ENCODE measurements around the gene DNMT1.

Gene DNMT1

DNA sequence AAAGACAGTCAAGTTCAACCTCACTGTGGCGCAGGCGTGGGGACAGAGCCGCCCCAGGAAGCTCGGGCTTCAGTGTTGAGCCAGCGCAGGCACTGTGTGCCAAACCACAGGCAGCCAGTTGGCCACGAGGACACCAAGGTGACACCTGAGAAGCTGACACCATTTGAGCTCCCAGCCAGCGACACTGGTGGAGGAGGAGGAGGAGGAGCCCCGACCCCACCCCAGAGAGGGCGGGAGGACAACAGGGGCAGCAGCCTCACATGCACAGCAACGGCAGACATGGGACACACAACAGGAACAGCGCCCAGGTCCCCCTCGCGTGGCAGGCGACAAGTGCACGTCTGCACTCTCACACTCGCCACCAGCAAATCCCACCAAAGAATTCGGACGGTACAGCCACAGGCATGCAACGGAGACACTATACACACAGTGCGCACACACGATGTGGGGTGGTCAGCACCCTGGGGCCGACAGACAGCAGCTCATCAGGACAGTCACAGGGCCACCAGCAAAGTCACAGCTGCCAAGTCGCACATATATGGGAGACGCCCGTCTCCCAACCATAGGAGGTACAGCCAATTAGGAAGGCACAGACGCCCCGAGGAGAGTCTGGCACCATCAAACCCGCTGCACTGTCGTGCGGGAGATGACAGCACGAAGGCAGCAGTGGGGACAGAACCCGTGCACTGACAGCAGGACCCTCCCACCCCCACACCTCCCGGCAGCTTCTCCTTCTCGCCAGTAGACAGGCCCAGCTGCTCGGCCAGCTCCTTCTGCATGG, 78.5 kb downstream of the DNMT1 start:
- Histone ChIP-seq H3K4me3 (ENCODE audit: low read depth, low read length) (no peak overlapping the region), H3K9ac (ENCODE audit: low read depth, low read length) (no peak overlapping the region), H3K36me3 (ENCODE audit: control insufficient read depth, insufficient read depth, low read length) (peaks cover 41% of the 10 kb centered on the region), H3K9me3 (ENCODE audit: control insufficient read depth, insufficient read depth, low read length) (no peaks in the 10 kb centered on the region), H3K27me3 (ENCODE audit: control insufficient read depth, insufficient read depth, low read length) (no peaks in the 10 kb centered on the region), H3K4me1 (ENCODE audit: control insufficient read depth, insufficient read depth, low read length) (no peaks in the 10 kb centered on the region)

DNA sequence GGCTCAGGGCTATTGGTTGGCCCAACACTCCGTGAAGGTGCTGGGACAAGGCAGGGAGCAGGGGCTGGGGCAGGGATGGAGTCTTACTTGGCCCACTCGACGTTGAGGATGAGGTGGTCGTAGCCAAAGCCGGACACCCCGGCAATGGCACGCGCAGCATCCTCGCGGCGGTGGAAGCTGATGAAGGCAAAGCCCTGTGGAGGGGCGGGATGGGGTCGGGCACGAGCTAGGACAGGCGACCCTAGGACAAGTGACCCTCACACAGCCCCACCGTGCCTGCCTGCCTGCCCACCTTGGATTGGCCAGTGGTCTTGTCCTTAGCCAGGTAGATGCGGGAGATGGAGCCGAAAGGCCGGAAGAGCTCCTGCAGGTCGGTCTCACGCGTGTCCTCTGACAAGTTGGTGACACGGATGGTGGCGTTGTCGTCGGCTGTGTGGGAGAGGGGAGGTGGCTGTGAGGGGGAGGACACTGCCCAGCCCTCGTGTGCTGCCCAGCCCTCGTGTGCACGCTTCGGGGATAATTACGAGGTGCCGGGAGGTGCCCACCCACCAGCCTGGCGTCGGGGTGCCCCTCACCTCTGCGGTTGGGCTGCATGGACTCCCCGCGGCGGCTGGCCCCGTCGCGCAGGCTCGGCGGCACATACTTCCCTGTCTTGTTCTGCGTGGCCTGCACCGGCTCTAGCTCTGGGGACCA, 79.2 kb downstream of the DNMT1 start:
- no peaks in the 10 kb centered on the region for H3K4me1 ChIP-seq (ENCODE audit: control insufficient read depth, insufficient read depth, low read length)
- H3K27me3 ChIP-seq (ENCODE audit: control insufficient read depth, insufficient read depth, low read length), result no peaks in the 10 kb centered on the region
- H3K9ac ChIP-seq (ENCODE audit: low read depth, low read length), result no peak overlapping the region
- peaks cover 48% of the 10 kb centered on the region for H3K36me3 ChIP-seq (ENCODE audit: control insufficient read depth, insufficient read depth, low read length)
- no peak overlapping the region for H3K4me3 ChIP-seq (ENCODE audit: low read depth, low read length)
- H3K9me3 ChIP-seq (ENCODE audit: control insufficient read depth, insufficient read depth, low read length), result no peaks in the 10 kb centered on the region

DNA sequence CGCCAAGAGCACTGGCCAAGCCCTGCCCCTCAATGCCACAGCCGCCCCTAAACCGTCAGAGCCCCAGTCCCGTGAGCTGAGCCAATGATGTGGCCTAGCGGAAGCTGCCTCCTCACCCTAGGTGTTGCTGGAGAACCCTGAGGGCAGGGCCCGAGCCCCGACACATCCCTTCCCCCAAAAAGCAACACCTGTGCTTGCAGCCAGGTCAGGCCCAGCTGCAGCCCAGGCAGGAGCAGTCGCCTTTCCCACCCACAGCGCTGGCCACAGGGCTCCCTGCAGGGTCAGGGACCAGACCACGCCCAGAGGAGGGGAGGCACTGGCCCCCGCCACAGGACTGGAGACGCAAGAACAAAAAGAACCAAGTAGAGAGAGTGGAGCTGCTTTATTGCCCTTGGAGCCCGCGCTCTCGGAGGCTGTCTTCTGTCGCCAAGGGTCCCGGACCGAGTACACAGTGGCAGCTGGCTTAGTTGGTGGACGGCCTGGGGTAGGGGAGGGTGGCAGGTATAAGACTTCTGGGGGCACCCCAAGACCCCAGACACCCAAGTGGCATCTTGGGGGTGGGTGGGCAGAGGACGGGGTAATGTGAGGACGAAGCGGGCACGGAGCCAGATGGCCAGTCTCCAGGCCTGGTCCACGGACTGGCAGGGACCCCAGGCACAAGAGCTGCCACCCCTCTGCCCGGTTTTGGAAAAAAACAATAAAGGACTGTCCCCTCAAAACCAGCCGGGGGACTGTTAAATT, 79.9 kb downstream of the DNMT1 start:
- Histone ChIP-seq H3K27me3 (ENCODE audit: control insufficient read depth, insufficient read depth, low read length) (no peaks in the 10 kb centered on the region), H3K4me1 (ENCODE audit: control insufficient read depth, insufficient read depth, low read length) (no peaks in the 10 kb centered on the region), H3K9me3 (ENCODE audit: control insufficient read depth, insufficient read depth, low read length) (no peaks in the 10 kb centered on the region), H3K9ac (ENCODE audit: low read depth, low read length) (no peak overlapping the region), H3K36me3 (ENCODE audit: control insufficient read depth, insufficient read depth, low read length) (peaks cover 55% of the 10 kb centered on the region), H3K4me3 (ENCODE audit: low read depth, low read length) (no peak overlapping the region)

DNA sequence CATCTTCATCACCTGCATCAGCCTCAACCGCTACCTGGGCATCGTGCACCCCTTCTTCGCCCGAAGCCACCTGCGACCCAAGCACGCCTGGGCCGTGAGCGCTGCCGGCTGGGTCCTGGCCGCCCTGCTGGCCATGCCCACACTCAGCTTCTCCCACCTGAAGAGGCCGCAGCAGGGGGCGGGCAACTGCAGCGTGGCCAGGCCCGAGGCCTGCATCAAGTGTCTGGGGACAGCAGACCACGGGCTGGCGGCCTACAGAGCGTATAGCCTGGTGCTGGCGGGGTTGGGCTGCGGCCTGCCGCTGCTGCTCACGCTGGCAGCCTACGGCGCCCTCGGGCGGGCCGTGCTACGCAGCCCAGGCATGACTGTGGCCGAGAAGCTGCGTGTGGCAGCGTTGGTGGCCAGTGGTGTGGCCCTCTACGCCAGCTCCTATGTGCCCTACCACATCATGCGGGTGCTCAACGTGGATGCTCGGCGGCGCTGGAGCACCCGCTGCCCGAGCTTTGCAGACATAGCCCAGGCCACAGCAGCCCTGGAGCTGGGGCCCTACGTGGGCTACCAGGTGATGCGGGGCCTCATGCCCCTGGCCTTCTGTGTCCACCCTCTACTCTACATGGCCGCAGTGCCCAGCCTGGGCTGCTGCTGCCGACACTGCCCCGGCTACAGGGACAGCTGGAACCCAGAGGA, 80.6 kb downstream of the DNMT1 start:
- no peaks in the 10 kb centered on the region for H3K27me3 ChIP-seq (ENCODE audit: control insufficient read depth, insufficient read depth, low read length)
- H3K4me1 ChIP-seq (ENCODE audit: control insufficient read depth, insufficient read depth, low read length), result no peaks in the 10 kb centered on the region
- H3K9ac ChIP-seq (ENCODE audit: low read depth, low read length), result no peak overlapping the region
- H3K4me3 ChIP-seq (ENCODE audit: low read depth, low read length), result no peak overlapping the region
- no peaks in the 10 kb centered on the region for H3K9me3 ChIP-seq (ENCODE audit: control insufficient read depth, insufficient read depth, low read length)
- peaks cover 59% of the 10 kb centered on the region for H3K36me3 ChIP-seq (ENCODE audit: control insufficient read depth, insufficient read depth, low read length)

DNA sequence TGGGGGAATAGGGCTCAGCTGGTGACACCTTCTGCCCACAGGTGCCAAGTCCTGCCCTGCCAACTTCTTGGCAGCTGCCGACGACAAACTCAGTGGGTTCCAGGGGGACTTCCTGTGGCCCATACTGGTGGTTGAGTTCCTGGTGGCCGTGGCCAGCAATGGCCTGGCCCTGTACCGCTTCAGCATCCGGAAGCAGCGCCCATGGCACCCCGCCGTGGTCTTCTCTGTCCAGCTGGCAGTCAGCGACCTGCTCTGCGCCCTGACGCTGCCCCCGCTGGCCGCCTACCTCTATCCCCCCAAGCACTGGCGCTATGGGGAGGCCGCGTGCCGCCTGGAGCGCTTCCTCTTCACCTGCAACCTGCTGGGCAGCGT, 81.2 kb downstream of the DNMT1 start:
- H3K27me3 ChIP-seq (ENCODE audit: control insufficient read depth, insufficient read depth, low read length), result no peaks in the 10 kb centered on the region
- H3K4me1 ChIP-seq (ENCODE audit: control insufficient read depth, insufficient read depth, low read length), result no peaks in the 10 kb centered on the region
- H3K9ac ChIP-seq (ENCODE audit: low read depth, low read length), result no peak overlapping the region
- H3K9me3 ChIP-seq (ENCODE audit: control insufficient read depth, insufficient read depth, low read length), result no peaks in the 10 kb centered on the region
- peaks cover 60% of the 10 kb centered on the region for H3K36me3 ChIP-seq (ENCODE audit: control insufficient read depth, insufficient read depth, low read length)
- no peak overlapping the region for H3K4me3 ChIP-seq (ENCODE audit: low read depth, low read length)

DNA sequence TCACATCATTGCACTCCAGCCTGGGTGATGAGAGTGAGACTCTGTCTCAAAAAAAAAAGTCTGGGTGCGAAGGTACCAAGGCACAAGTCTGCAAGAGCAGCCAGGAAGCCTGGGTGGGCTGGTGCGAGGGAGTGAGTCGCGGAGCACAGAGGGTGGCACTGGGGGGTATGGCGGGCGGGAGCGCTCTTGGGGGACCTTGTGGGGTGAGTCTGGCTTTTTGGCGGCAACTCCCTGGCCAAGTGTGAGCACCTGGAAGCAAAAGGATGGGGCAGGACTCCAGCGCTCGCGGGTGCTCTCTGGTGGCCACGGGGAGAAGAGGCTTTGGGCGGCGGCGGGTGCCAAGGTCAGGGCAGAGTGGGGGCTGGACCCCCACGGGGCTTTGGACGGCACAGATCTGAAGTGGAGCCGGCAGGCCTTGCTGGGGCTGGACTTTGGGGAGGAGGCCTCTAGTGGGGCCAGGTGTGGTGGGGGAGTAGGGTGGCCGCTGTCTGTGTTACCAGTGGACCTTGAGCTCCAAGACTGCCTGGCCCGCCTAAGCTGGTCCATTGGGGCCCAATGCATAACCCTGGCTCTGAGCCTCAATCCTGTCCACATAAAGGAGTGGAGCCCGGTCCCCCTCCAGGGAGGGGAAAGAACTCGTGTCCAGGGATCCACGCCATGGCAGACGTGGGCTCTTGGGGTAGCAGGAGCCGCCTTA, 81.7 kb downstream of the DNMT1 start:
- Histone ChIP-seq H3K4me3 (ENCODE audit: low read depth, low read length) (no peak overlapping the region), H3K9ac (ENCODE audit: low read depth, low read length) (no peak overlapping the region), H3K9me3 (ENCODE audit: control insufficient read depth, insufficient read depth, low read length) (no peaks in the 10 kb centered on the region), H3K27me3 (ENCODE audit: control insufficient read depth, insufficient read depth, low read length) (no peaks in the 10 kb centered on the region), H3K36me3 (ENCODE audit: control insufficient read depth, insufficient read depth, low read length) (peaks cover 65% of the 10 kb centered on the region), H3K4me1 (ENCODE audit: control insufficient read depth, insufficient read depth, low read length) (no peaks in the 10 kb centered on the region)

DNA sequence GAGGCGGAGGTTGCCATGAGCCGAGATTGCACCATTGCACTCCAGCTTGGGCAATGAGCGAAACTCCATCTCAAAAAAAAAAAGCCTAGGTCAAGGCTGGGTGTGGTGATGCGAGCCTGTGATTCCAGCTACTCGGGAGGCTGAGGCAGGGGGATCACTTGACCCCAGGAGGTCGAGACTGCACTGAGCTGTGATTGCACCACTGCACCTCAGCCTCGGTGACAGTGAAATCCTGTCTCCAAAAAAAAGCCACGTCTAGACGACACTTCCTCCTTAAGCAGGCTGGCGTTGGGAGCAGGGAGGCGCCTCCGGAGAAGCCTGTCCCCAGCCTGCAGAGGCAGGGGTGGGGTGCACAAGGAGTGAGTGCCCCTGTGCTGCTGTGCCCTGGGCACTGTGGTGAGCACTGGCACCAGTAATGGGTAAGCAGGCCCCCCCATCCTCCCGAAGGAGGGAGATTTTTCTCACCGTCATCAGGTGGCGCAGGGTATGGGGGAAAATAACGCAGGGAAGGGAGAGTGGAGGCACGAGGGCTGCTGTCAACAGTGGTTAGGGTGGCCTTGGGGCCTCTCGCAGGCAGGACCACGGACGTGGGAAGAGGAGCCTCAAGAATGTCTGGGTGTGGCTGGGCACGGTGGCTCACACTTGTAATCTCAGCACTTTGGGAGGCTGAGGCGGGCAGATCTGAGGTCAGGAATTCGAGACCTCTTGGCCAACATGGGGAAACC, 82.6 kb downstream of the DNMT1 start:
- H3K9me3 ChIP-seq (ENCODE audit: control insufficient read depth, insufficient read depth, low read length), result no peaks in the 10 kb centered on the region
- no peaks in the 10 kb centered on the region for H3K27me3 ChIP-seq (ENCODE audit: control insufficient read depth, insufficient read depth, low read length)
- H3K4me1 ChIP-seq (ENCODE audit: control insufficient read depth, insufficient read depth, low read length), result peaks cover 2% of the 10 kb centered on the region
- no peak overlapping the region for H3K4me3 ChIP-seq (ENCODE audit: low read depth, low read length)
- no peak overlapping the region for H3K9ac ChIP-seq (ENCODE audit: low read depth, low read length)
- peaks cover 67% of the 10 kb centered on the region for H3K36me3 ChIP-seq (ENCODE audit: control insufficient read depth, insufficient read depth, low read length)

DNA sequence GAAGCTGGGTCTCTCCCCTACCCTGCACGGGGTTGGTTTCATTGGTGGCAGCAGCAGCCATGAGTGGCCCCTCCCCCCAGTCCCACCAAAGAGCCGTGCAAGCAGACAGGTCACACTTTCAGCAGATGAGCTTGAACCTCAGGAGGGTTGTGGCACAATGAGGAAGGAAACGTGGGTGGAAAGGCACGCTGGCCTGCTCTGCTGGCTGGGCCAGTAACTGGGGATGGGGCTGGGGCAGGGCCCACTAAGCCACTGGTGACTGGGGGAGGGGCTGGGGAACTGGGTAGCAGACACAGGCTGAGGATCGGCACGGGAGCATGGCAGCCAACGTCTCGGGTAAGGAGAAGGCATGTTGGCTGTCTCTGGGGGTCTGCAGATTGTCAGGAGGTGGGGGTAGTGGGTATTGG, 83.3 kb downstream of the DNMT1 start, which contains the start of gene P2RY11:
Gene P2RY11, plus strand, starts transcription at position 289 of the 407 bp plus-strand sequence. Its CDS starts 29 bp downstream, at position 318.
- H3K9ac ChIP-seq (ENCODE audit: low read depth, low read length), result no peak within 1 kb of the TSS
- peaks cover 3% of the 10 kb centered on the region for H3K4me1 ChIP-seq (ENCODE audit: control insufficient read depth, insufficient read depth, low read length)
- no peaks in the 10 kb centered on the region for H3K9me3 ChIP-seq (ENCODE audit: control insufficient read depth, insufficient read depth, low read length)
- peaks cover 61% of the 10 kb centered on the region for H3K36me3 ChIP-seq (ENCODE audit: control insufficient read depth, insufficient read depth, low read length)
- H3K27me3 ChIP-seq (ENCODE audit: control insufficient read depth, insufficient read depth, low read length), result no peaks in the 10 kb centered on the region
- no peak within 1 kb of the TSS for H3K4me3 ChIP-seq (ENCODE audit: low read depth, low read length)

DNA sequence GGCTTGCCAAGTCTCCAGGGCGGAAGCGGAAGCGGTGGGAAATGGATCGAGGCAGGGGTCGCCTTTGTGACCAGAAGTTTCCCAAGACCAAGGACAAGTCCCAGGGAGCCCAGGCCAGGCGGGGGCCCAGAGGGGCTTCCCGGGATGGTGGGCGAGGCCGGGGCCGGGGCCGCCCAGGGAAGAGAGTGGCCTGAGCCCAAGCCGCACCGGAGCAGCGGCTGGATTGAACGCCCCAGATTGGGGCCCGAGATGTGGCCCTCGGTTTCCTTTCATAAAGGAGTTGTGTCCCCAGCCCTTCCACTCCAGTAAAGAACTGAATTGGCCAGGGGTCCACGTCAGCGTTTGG, 83.8 kb downstream of the DNMT1 start:
- Histone ChIP-seq H3K4me1 (ENCODE audit: control insufficient read depth, insufficient read depth, low read length) (peaks cover 3% of the 10 kb centered on the region), H3K4me3 (ENCODE audit: low read depth, low read length) (no peak overlapping the region), H3K9ac (ENCODE audit: low read depth, low read length) (no peak overlapping the region)

DNA sequence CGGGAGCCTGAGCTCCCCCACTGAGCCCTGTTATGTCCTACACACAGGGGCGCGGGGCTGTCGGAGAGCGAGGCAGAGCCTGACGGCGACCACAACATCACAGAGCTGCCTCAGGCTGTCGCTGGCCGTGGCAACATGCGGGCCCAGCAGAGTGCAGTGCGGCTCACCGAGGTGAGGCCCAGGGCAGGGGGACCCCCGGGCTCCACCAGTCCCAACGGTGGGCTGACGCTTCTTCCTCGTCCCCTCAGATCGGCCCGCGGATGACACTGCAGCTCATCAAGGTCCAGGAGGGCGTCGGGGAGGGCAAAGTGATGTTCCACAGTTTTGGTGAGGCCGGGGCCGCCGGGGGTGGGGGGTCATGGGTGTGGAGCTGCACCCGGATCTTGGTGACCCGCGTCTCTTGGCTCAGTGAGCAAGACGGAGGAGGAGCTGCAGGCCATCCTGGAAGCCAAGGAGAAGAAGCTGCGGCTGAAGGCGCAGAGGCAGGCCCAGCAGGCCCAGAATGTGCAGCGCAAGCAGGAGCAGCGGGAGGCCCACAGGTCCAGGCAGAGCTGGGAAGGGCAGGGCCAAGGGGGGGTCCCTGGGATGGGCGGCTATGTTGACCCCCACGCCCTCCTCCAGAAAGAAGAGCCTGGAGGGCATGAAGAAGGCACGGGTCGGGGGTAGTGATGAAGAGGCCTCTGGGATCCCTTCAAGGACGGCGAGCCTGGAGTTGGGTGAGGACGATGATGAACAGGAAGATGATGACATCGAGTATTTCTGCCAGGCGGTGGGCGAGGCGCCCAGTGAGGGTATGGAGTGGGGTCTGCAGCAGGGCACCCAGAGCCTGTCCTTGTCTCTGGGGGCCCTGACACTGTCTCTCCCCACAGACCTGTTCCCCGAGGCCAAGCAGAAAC, 84.4 kb downstream of the DNMT1 start:
- no peaks in the 10 kb centered on the region for H3K9me3 ChIP-seq (ENCODE audit: control insufficient read depth, insufficient read depth, low read length)
- H3K27me3 ChIP-seq (ENCODE audit: control insufficient read depth, insufficient read depth, low read length), result no peaks in the 10 kb centered on the region
- peaks cover 3% of the 10 kb centered on the region for H3K4me1 ChIP-seq (ENCODE audit: control insufficient read depth, insufficient read depth, low read length)
- H3K4me3 ChIP-seq (ENCODE audit: low read depth, low read length), result no peak overlapping the region
- H3K9ac ChIP-seq (ENCODE audit: low read depth, low read length), result no peak overlapping the region
- H3K36me3 ChIP-seq (ENCODE audit: control insufficient read depth, insufficient read depth, low read length), result peaks cover 51% of the 10 kb centered on the region

More for the DNA sequence above, 83.8 kb downstream of the DNMT1 start:
- Histone ChIP-seq H3K9me3 (ENCODE audit: control insufficient read depth, insufficient read depth, low read length) (no peaks in the 10 kb centered on the region), H3K36me3 (ENCODE audit: control insufficient read depth, insufficient read depth, low read length) (peaks cover 57% of the 10 kb centered on the region), H3K27me3 (ENCODE audit: control insufficient read depth, insufficient read depth, low read length) (no peaks in the 10 kb centered on the region)
